ENCODE results near the gene BMPER. TPM values are rescaled to one million over a fixed set of nuclear protein-coding genes. Genes with fewer than 3 reads are reported as not detected.

BMPER gene
- polyA plus RNA-seq, 1 of the 3 experiments (the other 2 are of a cell fraction) = 20.0 TPM

- Histone ChIP-seq H3K27ac (ENCODE audit: low read depth in 2 of 2, low read length in 1 of 2) (no peak overlapping the region), H3K4me1 (ENCODE audit: control insufficient read depth in 1 of 2, insufficient read depth in 2 of 2, low read depth in 1 of 2, low read length in 1 of 2) (peaks cover 4 to 66% of the 10 kb centered on the region in 2 experiments; a peak in 2 of 4 replicates), H2AFZ (ENCODE audit: low read depth) (no peak overlapping the region), H4K20me1 (ENCODE audit: insufficient read depth) (no peaks in the 10 kb centered on the region), H3K4me2 (no peak overlapping the region), H3K9ac (no peak overlapping the region), H3K27me3 (ENCODE audit: insufficient read depth) (no peaks in the 10 kb centered on the region), H3K79me2 (ENCODE audit: insufficient read depth) (no peaks in the 10 kb centered on the region), H3K4me3 (ENCODE audit: low read depth in 2 of 2, low read length in 1 of 2) (no peak overlapping the region), H3K9me3 (no peaks in the 10 kb centered on the region), H3F3A (replicated peaks; ENCODE audit: insufficient read depth) (peaks cover 21% of the 10 kb centered on the region), H3K9me2 (no peaks in the 10 kb centered on the region), H3K36me3 (replicated peaks in 1 of 2; ENCODE audit: control insufficient read depth in 1 of 2, insufficient read depth in 2 of 2, low read length in 1 of 2) (no peaks in the 10 kb centered on the region)
- ChIA-PET POLR2A (no interaction called here), CTCF (no interaction called here)
- no peak for DNase-seq
- TF ChIP-seq USF2 (IDR thresholded peaks at IDR 0.05; ENCODE audit: borderline replicate concordance, low read depth, low read length) = no peak
- no peak for TF ChIP-seq REST (IDR thresholded peaks at IDR 0.05; ENCODE audit: low read depth, low read length)
- TF ChIP-seq USF1 (IDR thresholded peaks at IDR 0.05; ENCODE audit: borderline replicate concordance, low read depth) = no peak
- TF ChIP-seq POLR2AphosphoS5 (IDR thresholded peaks at IDR 0.05; ENCODE audit: low read depth, low read length) = no peak
- TF ChIP-seq RXRA (IDR thresholded peaks at IDR 0.05; ENCODE audit: borderline replicate concordance, low read depth) = no peak
- no peak for TF ChIP-seq TEAD4 (IDR thresholded peaks at IDR 0.05; ENCODE audit: borderline replicate concordance, insufficient read depth)
- no peak for TF ChIP-seq FOXJ3 (CRISPR knock-in tag; IDR thresholded peaks at IDR 0.05)
- no peak for TF ChIP-seq TCF12 (IDR thresholded peaks at IDR 0.05)
- TF ChIP-seq GABPA (IDR thresholded peaks at IDR 0.05; ENCODE audit: low read depth) = no peak
- TF ChIP-seq TAF1 (IDR thresholded peaks at IDR 0.05; ENCODE audit: borderline replicate concordance, low read depth, low read length) = no peak
- no peak for TF ChIP-seq GATA2 (CRISPR knock-in tag; IDR thresholded peaks at IDR 0.05)
- TF ChIP-seq EZH2phosphoT487 (IDR thresholded peaks at IDR 0.05; ENCODE audit: borderline replicate concordance, low read depth) = no peak
- no peak for TF ChIP-seq MXI1 (IDR thresholded peaks at IDR 0.05; ENCODE audit: low read depth, low read length)
- no peak for TF ChIP-seq FOSL2 (IDR thresholded peaks at IDR 0.05; ENCODE audit: borderline replicate concordance, low read depth)
- no peak for TF ChIP-seq MEF2A (IDR thresholded peaks at IDR 0.05; ENCODE audit: borderline replicate concordance, low read depth)
- no peak for TF ChIP-seq SMC3 (IDR thresholded peaks at IDR 0.05; ENCODE audit: low read depth, low read length)
- TF ChIP-seq CTCF (IDR thresholded peaks at IDR 0.05) = no peak
- no peak for TF ChIP-seq ELF1 (IDR thresholded peaks at IDR 0.05)
- TF ChIP-seq NFIC (IDR thresholded peaks at IDR 0.05; ENCODE audit: borderline replicate concordance) = no peak
Observed at GRCh38 chr7:34062826-34063225, 157.5 kb downstream of the BMPER start.
